Gastrocnemius medialis (tissue), 4 donors: Measurements from ENCODE around the gene OTOG. TPM values are rescaled to one million over a fixed set of nuclear protein-coding genes. Genes with fewer than 3 reads are reported as not detected.

Experiments
- ATAC-seq, 2 donors: fragments of 150-250 bp; one replicate each; pipeline ENCODE4 v1.9.1; 2016
- DNase-seq, 2 donors: peaks; one replicate each; pipeline ENCODE4 v3.0.0-alpha.2; 2019
- H3K27ac ChIP-seq, 4 donors: fragments of 200-600 bp; sonication (generic); 1 replicate in 1 of 4; 2 replicates in 3 of 4; pipeline ENCODE4 v1.5.1; 2016 to 2018; ENCODE audit warnings: mild to moderate bottlenecking in 2 of 4, moderate library complexity in 1 of 4
- H3K27me3 ChIP-seq, 3 donors: fragments of 200-600 bp; sonication (generic) in 2 of 3; 1 replicate in 1 of 3; 2 replicates in 2 of 3; pipeline versions ENCODE4 v1.5.1 to v1.6.0; 2016 to 2019; ENCODE audit warnings: mild to moderate bottlenecking in 1 of 3, moderate library complexity in 1 of 3
- H3K36me3 ChIP-seq, 2 donors: fragments of 200-600 bp; sonication (generic) in 1 of 2; one replicate each; pipeline ENCODE4 v1.5.1; 2017 to 2018
- H3K4me1 ChIP-seq, 2 donors: fragments of 200-600 bp; sonication (generic) in 1 of 2; one replicate each; pipeline ENCODE4 v1.5.1; 2016 to 2017; ENCODE audit warnings: mild to moderate bottlenecking in 2 of 2
- H3K4me3 ChIP-seq, 4 donors: fragments of 200-600 bp; sonication (generic) in 3 of 4; 1 replicate in 1 of 4; 2 replicates in 3 of 4; pipeline ENCODE4 v1.5.1; 2016 to 2019; ENCODE audit warnings: mild to moderate bottlenecking in 2 of 4
- H3K9me3 ChIP-seq, 3 donors: fragments of 200-600 bp; sonication (generic) in 2 of 3; 1 replicate in 1 of 3; 2 replicates in 2 of 3; pipeline ENCODE4 v1.5.1; 2016 to 2019
- CTCF ChIP-seq, 5 experiments: fragments of 450-650 bp in 3 of 5; fragments of 200-600 bp in 2 of 5; sonication (generic) in 2 of 5; IDR thresholded peaks in 4 of 5; conservative IDR thresholded peaks in 1 of 5; 1 replicate in 4 of 5; 2 replicates in 1 of 5; pipeline ENCODE4 v1.5.1; 2016 to 2019; ENCODE audit warnings: antibody characterized with exemption in 5 of 5, mild to moderate bottlenecking in 3 of 5, moderate library complexity in 3 of 5
- POLR2A ChIP-seq, 2 donors: fragments of 450-650 bp; IDR thresholded peaks; one replicate each; pipeline ENCODE4 v1.6.1; 2017; ENCODE audit warnings: antibody characterized with exemption in 2 of 2, mild to moderate bottlenecking in 2 of 2, moderate library complexity in 2 of 2
- in situ Hi-C, 4 donors: fragments of 200-750 bp; cut with MboI; loops; one replicate each; pipeline versions ENCODE4 v1.15.0 to v1.8.0; 2017; ENCODE audit warnings: low sequenced_read_pairs in 4 of 4
- intact Hi-C: fragments of 100-400 bp; cut with DNase I; formaldehyde crosslinking; loops from one replicate; pipeline ENCODE4 v1.15.1; 2023; ENCODE audit warnings: low total_unique reads
- total RNA-seq, 4 donors: library from RNA; depleted of rRNA; stranded (reverse); fragments of >200 nt; gene quantifications; one replicate each; pipeline versions ENCODE4 v1.1.0 to v1.2.3, GENCODE V29; 2016

OTOG gene
- total RNA-seq, 4 donors from 2014 or later, result not detected

DNA sequence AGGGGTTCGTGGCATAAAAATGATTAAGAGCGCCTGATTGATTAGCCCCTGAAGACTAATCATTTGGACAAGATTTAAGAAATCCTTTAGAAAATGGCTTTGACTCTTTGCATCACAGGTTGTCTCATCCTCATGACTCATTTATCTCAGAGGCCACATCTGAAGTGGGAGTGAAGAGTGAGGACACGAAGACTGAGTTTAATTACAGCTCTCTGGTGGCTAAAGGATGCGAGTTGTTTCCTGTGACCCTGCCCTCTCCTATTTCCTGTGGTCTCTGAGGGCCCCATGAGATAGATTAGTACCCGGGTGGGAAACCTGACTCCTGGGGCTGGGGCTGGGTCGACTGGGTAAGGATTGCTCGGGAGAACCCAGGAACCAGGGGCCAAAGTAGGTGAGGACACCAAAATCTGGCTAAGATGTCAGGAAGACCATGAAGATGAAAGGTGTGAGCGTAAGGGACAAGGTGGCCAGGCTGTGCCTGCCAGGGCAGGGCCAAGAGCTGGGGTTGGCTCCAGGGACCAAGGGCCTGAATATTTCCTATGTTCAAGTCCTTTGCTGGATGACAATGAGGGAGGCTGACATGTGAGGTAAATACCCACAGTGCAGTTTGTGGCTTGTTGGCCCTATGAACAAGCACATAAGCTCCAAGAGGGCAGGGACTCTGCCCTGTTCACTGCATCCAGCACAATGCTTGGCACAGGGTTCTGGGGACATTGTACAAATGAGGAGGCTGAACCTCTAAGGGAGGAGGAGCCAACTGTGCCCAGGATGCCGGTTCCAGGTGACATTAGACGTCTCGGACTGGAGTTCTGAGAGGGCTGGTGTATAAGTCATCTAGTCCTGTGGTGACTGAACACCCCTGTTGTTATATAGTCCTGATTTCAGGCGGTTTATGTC is 3.6 kb downstream of the OTOG start:
- Histone ChIP-seq H3K4me1 (no peaks in the 10 kb centered on the region), H3K27me3 (peaks cover 0 to 15% (median 12%) of the 10 kb centered on the region in 3 donors), H3K9me3 (no peaks in the 10 kb centered on the region), H3K27ac (no peak overlapping the region), H3K36me3 (no peaks in the 10 kb centered on the region), H3K4me3 (no peak overlapping the region)
- intact Hi-C loops (no loop called here), in situ Hi-C loops (no loop called here)
- TF ChIP-seq POLR2A (IDR thresholded peaks at IDR 0.05), result no peak
- TF ChIP-seq CTCF (IDR thresholded peaks at IDR 0.05 in 4 of 5, conservative IDR thresholded peaks at IDR 0.05 in 1 of 5), result no peak
- ATAC-seq (no peak), DNase-seq (no peak)

DNA sequence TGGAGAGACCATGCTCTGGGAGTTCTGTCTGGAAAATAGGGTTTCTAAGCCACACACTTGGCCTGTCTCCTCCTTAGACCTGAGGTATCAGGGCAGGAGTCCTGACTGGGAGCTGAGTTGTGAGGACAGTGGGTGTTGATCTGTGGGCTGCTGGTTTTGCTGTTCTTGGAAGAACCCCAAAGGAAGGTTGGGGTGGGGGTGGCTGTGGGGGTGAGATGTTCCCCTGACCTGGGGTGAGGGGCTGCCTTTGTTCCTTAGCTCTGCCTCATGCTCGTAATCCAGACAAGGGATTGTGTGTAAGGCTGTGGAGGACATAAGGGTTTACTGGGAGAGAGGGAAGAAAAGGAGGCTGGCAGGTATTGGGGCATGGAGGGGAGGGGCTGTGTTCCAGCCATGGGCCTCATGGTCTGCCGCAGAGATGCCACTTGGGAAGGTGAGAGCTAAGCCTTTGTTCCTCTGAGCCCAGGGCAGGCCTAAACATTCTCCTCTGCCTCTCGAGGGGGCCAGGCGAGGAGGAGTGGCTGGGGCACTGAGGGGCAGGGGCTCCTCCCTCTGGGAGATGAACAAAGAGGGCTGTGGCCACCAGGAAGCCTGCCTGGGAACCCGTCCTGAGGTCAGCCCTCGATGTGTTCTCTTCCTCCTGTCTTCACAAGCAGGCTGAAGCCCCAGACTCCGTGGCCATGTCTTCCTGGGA is 4.4 kb downstream of the OTOG start:
- peaks cover 0 to 15% (median 12%) of the 10 kb centered on the region in 3 donors for H3K27me3 ChIP-seq
- no peak for TF ChIP-seq POLR2A (IDR thresholded peaks at IDR 0.05)
- no peak for TF ChIP-seq CTCF (IDR thresholded peaks at IDR 0.05 in 4 of 5, conservative IDR thresholded peaks at IDR 0.05 in 1 of 5)

DNA sequence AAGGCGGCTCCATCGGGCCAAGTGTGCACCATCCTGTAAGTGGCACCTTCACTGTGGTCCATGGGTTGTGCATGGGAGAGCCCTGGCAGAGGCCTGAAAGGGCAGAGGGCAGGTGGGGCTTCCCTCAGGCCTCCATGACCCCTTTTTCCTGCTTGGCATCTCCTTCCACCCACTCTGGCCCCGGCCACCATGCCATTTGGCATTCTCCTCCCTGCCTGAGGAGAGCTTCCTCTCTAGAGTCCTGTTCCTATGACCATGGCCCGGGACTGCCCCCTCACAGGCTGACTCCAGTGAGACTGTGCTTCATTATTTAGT is 4.9 kb downstream of the OTOG start:
- Histone ChIP-seq H3K36me3 (no peaks in the 10 kb centered on the region), H3K9me3 (no peaks in the 10 kb centered on the region), H3K4me3 (no peak overlapping the region), H3K27me3 (peaks cover 0 to 12% (median 11%) of the 10 kb centered on the region in 3 donors), H3K4me1 (no peaks in the 10 kb centered on the region), H3K27ac (no peak overlapping the region)
- TF ChIP-seq CTCF (IDR thresholded peaks at IDR 0.05 in 4 of 5, conservative IDR thresholded peaks at IDR 0.05 in 1 of 5), result no peak
- no peak for TF ChIP-seq POLR2A (IDR thresholded peaks at IDR 0.05)
- DNase-seq (no peak), ATAC-seq (no peak)
- intact Hi-C loops, result no loop called here
- in situ Hi-C loops, result no loop called here

More for the DNA sequence above, 4.4 kb downstream of the OTOG start:
- intact Hi-C loops (no loop called here), in situ Hi-C loops (no loop called here)
- H3K9me3 ChIP-seq, result no peaks in the 10 kb centered on the region
- ATAC-seq (no peak), DNase-seq (no peak)
- H3K4me3 ChIP-seq, result no peak overlapping the region
- H3K4me1 ChIP-seq, result no peaks in the 10 kb centered on the region
- no peak overlapping the region for H3K27ac ChIP-seq
- H3K36me3 ChIP-seq, result no peaks in the 10 kb centered on the region

DNA sequence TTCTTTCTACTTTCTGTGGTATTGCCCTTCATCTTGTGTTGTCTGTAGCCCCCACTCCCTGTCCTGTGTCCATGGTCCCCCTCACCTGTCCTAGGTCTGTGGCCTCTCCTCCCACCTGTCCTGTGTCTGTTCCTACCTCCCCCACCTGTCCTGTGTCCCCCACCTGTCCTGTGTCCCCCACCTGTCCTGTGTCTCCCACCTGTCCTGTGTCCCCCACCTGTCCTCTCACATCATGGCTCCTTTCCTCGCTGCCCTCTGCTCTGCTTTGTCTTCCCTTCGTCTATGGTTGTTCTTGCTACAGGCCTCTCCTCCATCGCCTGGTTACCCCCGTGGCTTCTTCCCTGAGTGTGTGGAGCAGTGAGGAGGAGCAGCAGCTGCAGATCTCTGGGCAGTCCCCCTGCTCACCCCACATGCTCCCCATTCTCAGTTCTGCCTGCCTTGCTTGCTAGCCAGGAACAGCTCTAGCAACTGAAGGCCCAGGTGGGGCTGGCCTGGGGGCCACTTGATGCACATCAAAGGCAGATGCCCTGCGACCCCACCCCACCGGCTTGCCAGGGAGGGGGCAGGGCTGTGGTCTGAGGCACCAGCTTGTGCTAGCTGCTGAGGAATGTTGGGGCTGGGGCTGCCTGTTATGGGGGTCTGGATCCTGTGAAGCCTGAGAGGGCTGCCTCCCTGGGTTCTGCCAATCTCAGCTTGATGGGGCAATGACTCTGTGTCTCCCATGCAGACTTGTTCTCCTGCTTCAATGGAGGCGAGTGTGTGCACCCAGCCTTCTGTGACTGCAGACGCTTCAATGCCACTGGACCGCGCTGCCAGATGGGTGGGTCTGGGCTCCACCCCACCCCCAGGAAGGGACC is 5.6 kb downstream of the OTOG start:
- TF ChIP-seq CTCF (IDR thresholded peaks at IDR 0.05 in 4 of 5, conservative IDR thresholded peaks at IDR 0.05 in 1 of 5), result no peak
- TF ChIP-seq POLR2A (IDR thresholded peaks at IDR 0.05), result no peak
- ATAC-seq, result no peak
- Histone ChIP-seq H3K9me3 (no peaks in the 10 kb centered on the region), H3K27me3 (peaks cover 0 to 6% (median 5%) of the 10 kb centered on the region in 3 donors), H3K4me1 (no peaks in the 10 kb centered on the region), H3K4me3 (no peak overlapping the region), H3K27ac (no peak overlapping the region), H3K36me3 (no peaks in the 10 kb centered on the region)
- in situ Hi-C loops (no loop called here), intact Hi-C loops (no loop called here)
- DNase-seq, result no peak
